NCI-H524 treated with DMSO at 0.1 percent for 48 hours (cell line): ENCODE results near the gene EPS8.
"Not testable (repeated sequence)": the region's sequence is repeated elsewhere in the genome, so short reads cannot be mapped to it uniquely, and the experiment has no call there.

Source experiments
- DNase-seq: peaks from one replicate; lab custom pipeline; 2025; lab: John Stamatoyannopoulos, UW

EPS8 gene

GRCh38 chr12:15646581-15646980 is 142.6 kb downstream of the EPS8 start:
- no peak for DNase-seq

- DNase-seq = no peak
Measured at GRCh38 chr12:15644700-15645099, 144.5 kb downstream of the EPS8 start.

GRCh38 chr12:15638231-15638630 is 151.0 kb downstream of the EPS8 start:
- DNase-seq = no peak

GRCh38 chr12:15636060-15636890 is 152.9 kb downstream of the EPS8 start:
- no peak for DNase-seq

GRCh38 chr12:15634010-15634683 is 155.0 kb downstream of the EPS8 start:
- no peak for DNase-seq

- no peak for DNase-seq
Measured at GRCh38 chr12:15633201-15633600, 156.0 kb downstream of the EPS8 start.

- no peak for DNase-seq
Measured at GRCh38 chr12:15632708-15633107, 156.5 kb downstream of the EPS8 start.

GRCh38 chr12:15631007-15631715 is 158.0 kb downstream of the EPS8 start:
- no peak for DNase-seq

GRCh38 chr12:15629761-15630160 is 159.4 kb downstream of the EPS8 start:
- DNase-seq = no peak

GRCh38 chr12:15629108-15629507 is 160.1 kb downstream of the EPS8 start:
- DNase-seq = no peak

- DNase-seq = no peak
Measured at GRCh38 chr12:15627995-15628945, 160.9 kb downstream of the EPS8 start.

- no peak for DNase-seq
Measured at GRCh38 chr12:15625075-15625474, 164.1 kb downstream of the EPS8 start.

GRCh38 chr12:15620741-15621539 is 168.2 kb downstream of the EPS8 start:
- DNase-seq = no peak

GRCh38 chr12:15616495-15616894 is 172.7 kb downstream of the EPS8 start:
- DNase-seq = not testable (repeated sequence)

GRCh38 chr12:15613981-15614380 is 175.2 kb downstream of the EPS8 start:
- no peak for DNase-seq

- no peak for DNase-seq
Measured at GRCh38 chr12:15608941-15609340, 180.2 kb downstream of the EPS8 start.

GRCh38 chr12:15608406-15608805 is 180.8 kb downstream of the EPS8 start:
- DNase-seq = no peak

- DNase-seq = no peak
Measured at GRCh38 chr12:15605881-15606590, 183.2 kb downstream of the EPS8 start.

- peak; percentile 94 for DNase-seq
Measured at GRCh38 chr12:15603474-15604085, 185.6 kb downstream of the EPS8 start.
